ENCODE results near the gene PIN1. TPM values are rescaled to one million over a fixed set of nuclear protein-coding genes. Genes with fewer than 3 reads are reported as not detected.
"Not testable (repeated sequence)": the region's sequence is repeated elsewhere in the genome, so short reads cannot be mapped to it uniquely, and the experiment has no call there.

The PIN1 gene
- polyA plus RNA-seq (ENCODE audit: low read depth in 6 of 6), result 100 to 1,000 TPM in 1 of 6 donors, 10 to 100 TPM in 5; 59.3 to 102 (median 68.3) TPM

- DNase-seq, result peak; percentile 99
- H3K9me3 Mint-ChIP-seq, result no peaks in the 10 kb centered on the region
- peaks cover 13 to 16% (median 15%) of the 10 kb centered on the region in 3 donors for H3K4me1 Mint-ChIP-seq
- H3K27me3 Mint-ChIP-seq, result no peaks in the 10 kb centered on the region
- H3K27ac Mint-ChIP-seq, result peak within 1 kb of the TSS; percentile 86 to 98 (median 96)
- H3K4me3 Mint-ChIP-seq, result peak within 1 kb of the TSS; percentile 87 to 98 (median 96)
- ATAC-seq (ENCODE audit: low read depth in 2 of 2), result peak; percentile 91 to 95
- no peaks in the 10 kb centered on the region for H3K36me3 Mint-ChIP-seq
Measured at GRCh38 chr19:9834726-9835506, at the start of gene PIN1. PIN1 (plus strand) TSS chr19:9835318; CDS start chr19:9835345, 27 bp downstream.

GRCh38 chr19:9785367-9786331 is 49.5 kb upstream of the PIN1 start:
- Mint-ChIP-seq H3K4me1 (peaks cover 18 to 34% (median 26%) of the 10 kb centered on the region in 3 donors), H3K27me3 (no peaks in the 10 kb centered on the region), H3K36me3 (no peaks in the 10 kb centered on the region), H3K9me3 (no peaks in the 10 kb centered on the region), H3K4me3 (peak overlapping the region; percentile 86 to 94 (median 92)), H3K27ac (peak overlapping the region; percentile 89 to 98 (median 96))
- peak; percentile 76 to 83 for ATAC-seq (ENCODE audit: low read depth in 2 of 2)
- peak; percentile 91 for DNase-seq

GRCh38 chr19:9786342-9786741 is 48.8 kb upstream of the PIN1 start:
- H3K4me3 Mint-ChIP-seq, result peak overlapping the region; percentile 86 to 94 (median 92)
- no peaks in the 10 kb centered on the region for H3K27me3 Mint-ChIP-seq
- no peak for DNase-seq
- H3K9me3 Mint-ChIP-seq, result no peaks in the 10 kb centered on the region
- no peaks in the 10 kb centered on the region for H3K36me3 Mint-ChIP-seq
- peaks cover 20 to 36% (median 29%) of the 10 kb centered on the region in 3 donors for H3K4me1 Mint-ChIP-seq
- H3K27ac Mint-ChIP-seq, result peak overlapping the region; percentile 85 to 98 (median 96)
- ATAC-seq (ENCODE audit: low read depth in 2 of 2), result no peak

- ATAC-seq (ENCODE audit: low read depth in 2 of 2) (no peak), DNase-seq (no peak)
- Mint-ChIP-seq H3K36me3 (no peaks in the 10 kb centered on the region), H3K9me3 (no peaks in the 10 kb centered on the region), H3K4me1 (peaks cover 24 to 39% (median 32%) of the 10 kb centered on the region in 3 donors), H3K27me3 (no peaks in the 10 kb centered on the region), H3K27ac (peak overlapping the region in 3 of 6 donors; percentile 81 to 85 (median 82)), H3K4me3 (peak overlapping the region in 7 of 8 donors; percentile 68 to 88 (median 76))
Measured at GRCh38 chr19:9786819-9787218, 48.3 kb upstream of the PIN1 start.

GRCh38 chr19:9788604-9789003 is 46.5 kb upstream of the PIN1 start:
- not testable (repeated sequence) for ATAC-seq (ENCODE audit: low read depth in 2 of 2); H3K9me3 Mint-ChIP-seq; H3K36me3 Mint-ChIP-seq; DNase-seq; H3K27me3 Mint-ChIP-seq; H3K27ac Mint-ChIP-seq
- Mint-ChIP-seq H3K4me3 (peak overlapping the region in 3 of 8 donors; percentile 22 to 86 (median 51)), H3K4me1 (peaks cover 24 to 53% (median 40%) of the 10 kb centered on the region in 3 donors)

- no peak for DNase-seq
- Mint-ChIP-seq H3K9me3 (peaks cover 0 to 5% (median 0%) of the 10 kb centered on the region in 7 donors), H3K27ac (no peak overlapping the region), H3K27me3 (no peaks in the 10 kb centered on the region), H3K4me1 (peaks cover 24 to 50% (median 40%) of the 10 kb centered on the region in 3 donors), H3K36me3 (no peaks in the 10 kb centered on the region), H3K4me3 (peak overlapping the region in 3 of 8 donors; percentile 22 to 86 (median 22))
- no peak for ATAC-seq (ENCODE audit: low read depth in 2 of 2)
Measured at GRCh38 chr19:9789066-9789465, 46.1 kb upstream of the PIN1 start.

GRCh38 chr19:9789579-9789978 is 45.5 kb upstream of the PIN1 start:
- Mint-ChIP-seq H3K4me1 (peaks cover 23 to 45% (median 37%) of the 10 kb centered on the region in 3 donors), H3K4me3 (peak overlapping the region in 3 of 8 donors; percentile 22 to 86 (median 29))
- not testable (repeated sequence) for H3K27me3 Mint-ChIP-seq; H3K27ac Mint-ChIP-seq; H3K36me3 Mint-ChIP-seq; H3K9me3 Mint-ChIP-seq; ATAC-seq (ENCODE audit: low read depth in 2 of 2); DNase-seq

GRCh38 chr19:9791073-9791367 is 44.1 kb upstream of the PIN1 start:
- ATAC-seq (ENCODE audit: low read depth in 2 of 2); H3K27me3 Mint-ChIP-seq; H3K36me3 Mint-ChIP-seq; H3K9me3 Mint-ChIP-seq; DNase-seq: not testable (repeated sequence)
- peak overlapping the region in 5 of 8 donors; percentile 42 to 97 (median 93) for H3K4me3 Mint-ChIP-seq
- peak overlapping the region in 3 of 6 donors; percentile 42 to 98 (median 96) for H3K27ac Mint-ChIP-seq
- H3K4me1 Mint-ChIP-seq, result peaks cover 11 to 31% (median 27%) of the 10 kb centered on the region in 3 donors

- Mint-ChIP-seq H3K27me3 (no peaks in the 10 kb centered on the region), H3K4me3 (peak overlapping the region; percentile 86 to 97 (median 92)), H3K27ac (peak overlapping the region; percentile 96 to 99 (median 98)), H3K36me3 (no peaks in the 10 kb centered on the region), H3K4me1 (peaks cover 10 to 31% (median 24%) of the 10 kb centered on the region in 3 donors), H3K9me3 (peaks cover 0 to 5% (median 0%) of the 10 kb centered on the region in 7 donors)
- DNase-seq, result peak; percentile 79
- peak; percentile 35 to 40 for ATAC-seq (ENCODE audit: low read depth in 2 of 2)
Measured at GRCh38 chr19:9791552-9792205, 43.4 kb upstream of the PIN1 start.

GRCh38 chr19:9792206-9793070 is 42.7 kb upstream of the PIN1 start:
- peak overlapping the region; percentile 86 to 97 (median 92) for H3K4me3 Mint-ChIP-seq
- H3K36me3 Mint-ChIP-seq, result no peaks in the 10 kb centered on the region
- peak; percentile 88 for DNase-seq
- H3K4me1 Mint-ChIP-seq, result peaks cover 10 to 31% (median 24%) of the 10 kb centered on the region in 3 donors
- H3K9me3 Mint-ChIP-seq, result peaks cover 0 to 5% (median 0%) of the 10 kb centered on the region in 7 donors
- no peaks in the 10 kb centered on the region for H3K27me3 Mint-ChIP-seq
- ATAC-seq (ENCODE audit: low read depth in 2 of 2), result peak; percentile 50 to 53
- peak overlapping the region; percentile 96 to 99 (median 98) for H3K27ac Mint-ChIP-seq

GRCh38 chr19:9793071-9793591 is 42.0 kb upstream of the PIN1 start:
- ATAC-seq (ENCODE audit: low read depth in 2 of 2) (peak; percentile 16 to 21), DNase-seq (no peak)
- peaks cover 0 to 5% (median 0%) of the 10 kb centered on the region in 7 donors for H3K9me3 Mint-ChIP-seq
- H3K4me3 Mint-ChIP-seq, result peak overlapping the region; percentile 86 to 97 (median 92)
- peak overlapping the region; percentile 49 to 99 (median 96) for H3K27ac Mint-ChIP-seq
- no peaks in the 10 kb centered on the region for H3K36me3 Mint-ChIP-seq
- H3K27me3 Mint-ChIP-seq, result no peaks in the 10 kb centered on the region
- H3K4me1 Mint-ChIP-seq, result peaks cover 10 to 29% (median 24%) of the 10 kb centered on the region in 3 donors
